Endothelial cell of umbilical vein (primary cell): ENCODE measurements around the gene CABLES1.

Source experiments
- POLR2AphosphoS5 ChIP-seq: IDR thresholded peaks from 2 replicates; pipeline ENCODE4 v1.6.1; 2012; ENCODE audit warnings: low read depth, mild to moderate bottlenecking, control low read depth, low read length, moderate library complexity; ENCODE audit not compliant: insufficient read depth
- TF ChIP-seq, protein P1 (sequence below), 2 donors: IDR thresholded peaks; 1 replicate in 1 of 2; 2 replicates in 1 of 2; pipeline ENCODE4 v1.5.1; 2011; ENCODE audit warnings: low read length in 2 of 2, mild to moderate bottlenecking in 2 of 2, moderate library complexity in 2 of 2, control low read depth in 1 of 2, inconsistent platforms in 1 of 2, low read depth in 1 of 2; ENCODE audit not compliant: insufficient read depth in 1 of 2; ENCODE audit errors: extremely low read depth in 1 of 2

DNA sequence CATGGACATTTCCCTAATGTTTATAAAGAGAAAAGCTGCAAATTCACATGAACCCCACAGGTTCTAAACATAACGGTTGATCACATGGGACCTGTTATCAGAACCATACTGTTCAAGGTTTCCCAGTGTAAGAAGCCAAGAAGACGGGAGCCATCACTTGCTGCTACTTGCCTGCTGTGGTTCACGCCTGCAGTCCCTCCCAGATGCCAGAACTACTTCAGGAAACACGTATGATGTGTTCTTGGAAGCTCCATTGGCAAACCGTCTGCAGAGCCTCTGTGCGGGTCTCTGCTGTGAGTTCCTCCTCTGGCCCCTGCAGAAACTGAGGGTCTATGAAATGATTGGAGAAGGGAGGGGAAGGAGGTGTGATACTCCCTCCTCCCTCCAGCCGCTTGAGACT is 75.2 kb downstream of the CABLES1 start:
- no peak for TF ChIP-seq POLR2AphosphoS5
- TF ChIP-seq, protein P1, sequence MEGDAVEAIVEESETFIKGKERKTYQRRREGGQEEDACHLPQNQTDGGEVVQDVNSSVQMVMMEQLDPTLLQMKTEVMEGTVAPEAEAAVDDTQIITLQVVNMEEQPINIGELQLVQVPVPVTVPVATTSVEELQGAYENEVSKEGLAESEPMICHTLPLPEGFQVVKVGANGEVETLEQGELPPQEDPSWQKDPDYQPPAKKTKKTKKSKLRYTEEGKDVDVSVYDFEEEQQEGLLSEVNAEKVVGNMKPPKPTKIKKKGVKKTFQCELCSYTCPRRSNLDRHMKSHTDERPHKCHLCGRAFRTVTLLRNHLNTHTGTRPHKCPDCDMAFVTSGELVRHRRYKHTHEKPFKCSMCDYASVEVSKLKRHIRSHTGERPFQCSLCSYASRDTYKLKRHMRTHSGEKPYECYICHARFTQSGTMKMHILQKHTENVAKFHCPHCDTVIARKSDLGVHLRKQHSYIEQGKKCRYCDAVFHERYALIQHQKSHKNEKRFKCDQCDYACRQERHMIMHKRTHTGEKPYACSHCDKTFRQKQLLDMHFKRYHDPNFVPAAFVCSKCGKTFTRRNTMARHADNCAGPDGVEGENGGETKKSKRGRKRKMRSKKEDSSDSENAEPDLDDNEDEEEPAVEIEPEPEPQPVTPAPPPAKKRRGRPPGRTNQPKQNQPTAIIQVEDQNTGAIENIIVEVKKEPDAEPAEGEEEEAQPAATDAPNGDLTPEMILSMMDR (IDR thresholded peaks at IDR 0.05; ENCODE audit: extremely low read depth in 1 of 2, insufficient read depth in 1 of 2, low read depth in 1 of 2, low read length in 2 of 2) = no peak
